Amygdala (tissue), 56 donors: ENCODE results near the gene NFIA.

Experiments used
- DNase-seq, 56 donors: peaks; one replicate each; lab custom pipeline; 2025; lab: John Stamatoyannopoulos, UW

NFIA gene

GRCh38 chr1:61081686-61082310, 563 bp upstream of the NFIA start:
- peak in 32 of 56 donors; percentile 20 to 82 (median 58) for DNase-seq

GRCh38 chr1:61083013-61083806, 849 bp downstream of the NFIA start:
- DNase-seq, result peak in 22 of 56 donors; percentile 13 to 71 (median 43)

GRCh38 chr1:61083807-61084440, 1.6 kb downstream of the NFIA start:
- DNase-seq, result peak in 1 of 56 donors; percentile 42

- DNase-seq, result no peak
Observed at GRCh38 chr1:61084491-61085031, 2.2 kb downstream of the NFIA start.

GRCh38 chr1:61085206-61085982, 3.0 kb downstream of the NFIA start:
- DNase-seq, result no peak

- no peak for DNase-seq
Observed at GRCh38 chr1:61085983-61086644, 3.8 kb downstream of the NFIA start.

GRCh38 chr1:61087571-61087970, 5.2 kb downstream of the NFIA start:
- peak in 4 of 56 donors; percentile 5 to 33 (median 15) for DNase-seq

GRCh38 chr1:61088163-61088974, 6.0 kb downstream of the NFIA start:
- peak in 1 of 56 donors; percentile 14 for DNase-seq

- no peak for DNase-seq
Observed at GRCh38 chr1:61089338-61089737, 7.0 kb downstream of the NFIA start.

- no peak for DNase-seq
Observed at GRCh38 chr1:61089741-61090140, 7.4 kb downstream of the NFIA start.

- peak in 14 of 56 donors; percentile 7 to 58 (median 22) for DNase-seq
Observed at GRCh38 chr1:61090546-61091202, 8.3 kb downstream of the NFIA start.

GRCh38 chr1:61091455-61091854, 9.1 kb downstream of the NFIA start:
- no peak for DNase-seq

- DNase-seq, result no peak
Observed at GRCh38 chr1:61092642-61093041, 10.3 kb downstream of the NFIA start.

- DNase-seq, result no peak
Observed at GRCh38 chr1:61093525-61094137, 11.3 kb downstream of the NFIA start.

GRCh38 chr1:61094677-61095469, 12.5 kb downstream of the NFIA start:
- DNase-seq, result no peak

- DNase-seq, result no peak
Observed at GRCh38 chr1:61095470-61095812, 13.1 kb downstream of the NFIA start.

- no peak for DNase-seq
Observed at GRCh38 chr1:61097317-61097716, 15.0 kb downstream of the NFIA start.
